ENCODE data around the gene GNG12. TPM values are rescaled to one million over a fixed set of nuclear protein-coding genes. Genes with fewer than 3 reads are reported as not detected.

Gene GNG12
- polyA plus RNA-seq, 1 donor from 2014 or later: not detected

- Mint-ChIP-seq H3K36me3 (no peaks in the 10 kb centered on the region), H3K27me3 (peaks cover 2% of the 10 kb centered on the region), H3K4me1 (no peaks in the 10 kb centered on the region), H3K27ac (no peak overlapping the region), H3K4me3 (no peak overlapping the region), H3K9me3 (peaks cover 0 to 2% (median 0%) of the 10 kb centered on the region in 3 donors)
Measured at GRCh38 chr1:67791261-67791660, 42.0 kb downstream of the GNG12 start.

DNA sequence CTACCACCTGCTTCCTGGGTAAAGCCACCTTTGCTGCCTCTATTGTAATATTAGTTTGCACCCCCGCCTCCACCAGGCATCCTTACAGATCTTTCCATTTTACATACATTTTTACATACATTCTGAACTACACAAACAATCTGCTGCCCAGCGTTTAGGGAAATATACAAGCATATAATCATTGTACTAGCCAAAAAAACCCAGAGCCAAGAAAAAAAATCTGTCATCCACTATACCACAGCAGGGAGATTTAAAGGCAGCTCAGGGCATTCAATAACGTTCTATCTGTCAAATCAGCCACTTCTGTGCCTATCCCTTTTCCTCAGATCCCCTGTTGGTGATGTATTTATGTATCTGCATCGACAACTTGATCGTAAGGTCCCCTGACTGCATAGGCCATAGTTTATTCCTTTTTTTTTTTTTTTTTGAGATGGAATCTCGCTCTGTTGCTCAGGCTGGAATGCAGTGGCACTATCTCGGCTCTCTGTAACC is 43.0 kb downstream of the GNG12 start:
- H3K4me1 Mint-ChIP-seq: no peaks in the 10 kb centered on the region
- H3K27ac Mint-ChIP-seq: no peak overlapping the region
- no peaks in the 10 kb centered on the region for H3K36me3 Mint-ChIP-seq
- H3K27me3 Mint-ChIP-seq: peaks cover 2% of the 10 kb centered on the region
- no peak overlapping the region for H3K4me3 Mint-ChIP-seq
- peaks cover 0 to 2% (median 0%) of the 10 kb centered on the region in 3 donors for H3K9me3 Mint-ChIP-seq

DNA sequence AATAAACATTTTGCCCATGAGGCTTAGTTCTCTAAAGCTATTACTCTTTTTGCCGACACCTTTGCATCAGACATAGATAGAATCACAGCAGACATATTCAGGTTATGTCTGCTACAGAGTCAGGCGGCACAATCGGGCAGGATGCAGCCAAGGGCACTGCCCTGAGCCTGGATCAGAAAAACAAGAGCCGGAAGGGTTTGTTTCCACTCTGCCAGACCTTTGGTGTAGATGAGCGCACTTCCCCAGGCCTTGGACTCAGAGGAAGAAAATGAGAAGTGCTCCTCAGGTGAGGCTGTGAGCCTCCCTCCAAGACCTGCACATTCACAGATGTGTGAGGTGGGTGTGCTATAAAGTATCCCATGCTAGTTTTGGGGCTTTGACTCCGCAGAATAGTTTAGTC is 43.7 kb downstream of the GNG12 start:
- H3K9me3 Mint-ChIP-seq: no peaks in the 10 kb centered on the region
- no peak overlapping the region for H3K27ac Mint-ChIP-seq
- no peaks in the 10 kb centered on the region for H3K36me3 Mint-ChIP-seq
- H3K4me3 Mint-ChIP-seq: no peak overlapping the region
- no peaks in the 10 kb centered on the region for H3K4me1 Mint-ChIP-seq
- peaks cover 2% of the 10 kb centered on the region for H3K27me3 Mint-ChIP-seq

DNA sequence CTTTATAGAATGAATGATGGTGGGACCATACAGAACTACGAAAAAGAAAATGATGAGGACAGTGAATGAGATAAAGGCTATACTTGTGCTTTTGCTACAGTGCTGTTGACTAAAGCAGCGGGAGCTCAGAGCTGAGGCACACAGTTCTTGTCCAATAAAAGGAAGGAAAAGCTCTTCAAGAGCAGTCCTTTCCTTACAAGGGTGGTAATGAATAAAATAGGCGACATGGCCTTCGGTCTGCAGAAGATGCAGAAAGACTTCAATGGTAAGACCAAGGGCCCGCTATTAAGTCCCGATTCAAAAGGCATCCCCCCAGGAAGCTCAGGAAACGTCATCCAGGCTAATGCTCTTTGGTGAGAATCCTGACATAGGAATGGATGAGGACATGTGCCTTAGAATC is 44.4 kb downstream of the GNG12 start:
- H3K27me3 Mint-ChIP-seq: peaks cover 2% of the 10 kb centered on the region
- no peaks in the 10 kb centered on the region for H3K9me3 Mint-ChIP-seq
- H3K36me3 Mint-ChIP-seq: no peaks in the 10 kb centered on the region
- no peaks in the 10 kb centered on the region for H3K4me1 Mint-ChIP-seq
- no peak overlapping the region for H3K27ac Mint-ChIP-seq
- no peak overlapping the region for H3K4me3 Mint-ChIP-seq

GRCh38 chr1:67788238-67788790 is 45.0 kb downstream of the GNG12 start:
- no peaks in the 10 kb centered on the region for H3K4me1 Mint-ChIP-seq

GRCh38 chr1:67787746-67788145 is 45.5 kb downstream of the GNG12 start:
- Mint-ChIP-seq H3K9me3 (no peaks in the 10 kb centered on the region), H3K4me3 (no peak overlapping the region), H3K27ac (no peak overlapping the region), H3K36me3 (no peaks in the 10 kb centered on the region), H3K4me1 (no peaks in the 10 kb centered on the region), H3K27me3 (no peaks in the 10 kb centered on the region)

More at GRCh38 chr1:67788238-67788790, 45.0 kb downstream of the GNG12 start:
- H3K27me3 Mint-ChIP-seq: no peaks in the 10 kb centered on the region
- no peak overlapping the region for H3K4me3 Mint-ChIP-seq
- H3K9me3 Mint-ChIP-seq: no peaks in the 10 kb centered on the region
- H3K27ac Mint-ChIP-seq: no peak overlapping the region
- H3K36me3 Mint-ChIP-seq: no peaks in the 10 kb centered on the region

DNA sequence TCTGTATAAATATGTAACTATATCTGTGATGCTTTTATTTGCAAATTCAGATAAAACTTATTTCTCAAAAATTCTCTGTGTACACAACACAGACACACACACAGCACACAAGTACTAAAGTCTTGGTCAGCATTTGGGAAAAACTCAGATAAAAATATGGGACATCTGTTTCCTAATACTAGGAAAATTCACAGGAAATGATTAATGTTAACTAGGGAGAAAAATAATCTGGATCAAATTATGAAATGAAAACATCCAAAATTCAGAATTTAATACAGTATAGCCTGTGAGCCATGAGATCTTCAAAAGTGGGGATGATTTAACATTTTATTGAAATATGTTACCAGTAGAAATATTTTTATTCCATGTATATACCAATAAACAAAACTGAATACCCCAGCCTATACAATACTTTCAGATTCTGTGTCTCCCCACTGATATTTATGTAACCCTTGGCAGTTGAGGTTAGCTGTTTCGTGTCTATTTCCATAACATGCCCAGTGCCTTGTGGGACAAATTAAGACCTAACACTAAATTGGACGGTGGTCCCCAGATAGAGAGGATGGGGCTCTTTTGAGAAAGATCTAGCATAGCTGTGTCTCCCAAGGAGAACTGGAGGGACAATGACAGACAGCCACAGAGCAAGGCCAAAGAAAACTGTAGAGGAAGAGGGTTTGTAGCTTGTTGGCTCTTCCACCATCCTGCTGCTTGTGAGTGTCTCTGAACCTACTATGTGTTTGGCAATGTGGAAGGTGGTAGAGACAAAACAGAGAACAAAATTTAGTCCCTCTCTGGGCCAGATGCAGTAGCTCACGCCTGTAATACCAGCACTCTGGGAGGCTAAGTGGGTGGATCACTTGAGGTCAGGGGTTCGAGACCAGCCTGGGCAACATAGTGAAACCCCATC is 47.2 kb downstream of the GNG12 start:
- Mint-ChIP-seq H3K9me3 (no peaks in the 10 kb centered on the region), H3K36me3 (no peaks in the 10 kb centered on the region), H3K27ac (no peak overlapping the region), H3K4me3 (no peak overlapping the region), H3K4me1 (no peaks in the 10 kb centered on the region), H3K27me3 (peaks cover 2% of the 10 kb centered on the region)

DNA sequence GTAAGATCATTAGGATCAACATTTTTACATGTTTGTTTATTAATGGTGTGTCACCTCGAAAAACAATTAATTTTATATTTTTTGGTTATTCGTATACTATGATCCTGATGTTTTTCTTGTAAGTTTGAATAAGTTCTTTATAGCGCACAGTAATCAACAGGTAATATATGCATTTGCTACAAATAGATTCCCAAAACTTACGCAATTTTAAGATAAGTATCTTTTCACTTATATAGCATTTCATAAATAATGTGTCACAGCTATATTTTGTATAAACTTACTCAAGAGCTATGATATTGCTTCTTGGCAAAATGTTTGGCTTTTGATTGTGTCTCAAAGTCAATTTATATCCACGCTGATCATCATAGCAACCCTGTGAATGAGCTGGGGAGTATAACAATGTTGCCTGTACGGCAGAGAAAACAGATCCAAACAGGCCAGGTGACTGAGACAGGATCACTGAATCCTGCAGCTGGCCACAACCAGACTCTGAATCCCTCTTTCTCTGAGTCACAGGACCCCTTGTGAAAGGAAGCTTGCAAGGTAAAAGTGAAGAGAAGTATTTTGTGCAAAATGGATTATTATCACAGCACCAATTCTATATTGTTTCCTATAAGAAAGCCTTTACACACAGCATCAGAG is 48.6 kb downstream of the GNG12 start:
- Mint-ChIP-seq H3K27me3 (peaks cover 2% of the 10 kb centered on the region), H3K4me1 (no peaks in the 10 kb centered on the region), H3K4me3 (no peak overlapping the region), H3K9me3 (no peaks in the 10 kb centered on the region), H3K36me3 (no peaks in the 10 kb centered on the region), H3K27ac (no peak overlapping the region)

- Mint-ChIP-seq H3K9me3 (no peaks in the 10 kb centered on the region), H3K4me3 (no peak overlapping the region), H3K27me3 (peaks cover 4% of the 10 kb centered on the region), H3K36me3 (no peaks in the 10 kb centered on the region), H3K27ac (no peak overlapping the region), H3K4me1 (no peaks in the 10 kb centered on the region)
Measured at GRCh38 chr1:67780637-67781036, 52.6 kb downstream of the GNG12 start.

DNA sequence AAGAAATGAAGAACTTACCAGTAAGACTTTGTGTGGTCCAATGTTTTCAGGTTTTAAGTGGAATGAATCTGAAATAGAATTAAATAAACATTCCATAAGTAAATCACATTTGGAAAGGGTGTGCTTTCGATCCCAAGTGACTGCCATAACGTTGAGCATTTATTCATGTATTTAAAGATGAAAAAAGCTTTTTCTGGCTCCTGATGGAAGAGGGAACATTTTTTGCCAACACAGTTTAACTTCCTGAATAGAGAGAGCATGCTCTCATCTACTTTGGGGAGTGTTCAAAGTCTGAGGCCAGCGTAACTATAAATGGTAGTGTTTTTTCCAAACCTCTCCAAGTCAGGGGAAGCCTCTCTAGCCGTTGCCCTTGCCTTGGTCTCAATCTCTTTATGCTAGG is 55.8 kb downstream of the GNG12 start:
- H3K27me3 Mint-ChIP-seq: peaks cover 11% of the 10 kb centered on the region

DNA sequence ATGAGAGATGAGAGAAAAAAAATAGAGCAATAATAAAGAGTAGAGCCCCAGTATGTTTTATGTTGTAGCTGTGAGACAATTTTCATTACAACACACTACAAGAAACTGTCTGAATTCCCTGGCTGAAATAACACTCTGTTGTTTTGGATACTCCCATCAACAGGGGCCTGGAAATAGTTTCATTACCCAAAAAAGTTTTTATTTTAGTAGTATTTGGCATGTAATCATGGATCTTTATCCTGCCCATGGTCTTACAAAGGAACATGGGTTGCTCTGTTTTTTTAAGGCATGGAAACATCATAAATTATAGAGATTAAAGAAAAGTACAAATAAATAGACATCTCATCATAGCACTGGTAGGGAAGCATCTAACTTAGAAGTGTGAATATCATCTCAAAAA is 56.3 kb downstream of the GNG12 start:
- H3K4me3 Mint-ChIP-seq: no peak overlapping the region
- H3K27me3 Mint-ChIP-seq: peaks cover 9% of the 10 kb centered on the region
- H3K4me1 Mint-ChIP-seq: no peaks in the 10 kb centered on the region
- no peaks in the 10 kb centered on the region for H3K36me3 Mint-ChIP-seq
- H3K27ac Mint-ChIP-seq: no peak overlapping the region
- no peaks in the 10 kb centered on the region for H3K9me3 Mint-ChIP-seq

More for the DNA sequence above, 55.8 kb downstream of the GNG12 start:
- H3K27ac Mint-ChIP-seq: no peak overlapping the region
- H3K36me3 Mint-ChIP-seq: no peaks in the 10 kb centered on the region
- H3K4me3 Mint-ChIP-seq: no peak overlapping the region
- no peaks in the 10 kb centered on the region for H3K4me1 Mint-ChIP-seq
- H3K9me3 Mint-ChIP-seq: no peaks in the 10 kb centered on the region

- H3K27me3 Mint-ChIP-seq: peaks cover 14% of the 10 kb centered on the region
- H3K27ac Mint-ChIP-seq: no peak overlapping the region
- no peaks in the 10 kb centered on the region for H3K36me3 Mint-ChIP-seq
- no peak overlapping the region for H3K4me3 Mint-ChIP-seq
- H3K9me3 Mint-ChIP-seq: no peaks in the 10 kb centered on the region
- H3K4me1 Mint-ChIP-seq: no peaks in the 10 kb centered on the region
Measured at GRCh38 chr1:67773462-67773861, 59.8 kb downstream of the GNG12 start.

DNA sequence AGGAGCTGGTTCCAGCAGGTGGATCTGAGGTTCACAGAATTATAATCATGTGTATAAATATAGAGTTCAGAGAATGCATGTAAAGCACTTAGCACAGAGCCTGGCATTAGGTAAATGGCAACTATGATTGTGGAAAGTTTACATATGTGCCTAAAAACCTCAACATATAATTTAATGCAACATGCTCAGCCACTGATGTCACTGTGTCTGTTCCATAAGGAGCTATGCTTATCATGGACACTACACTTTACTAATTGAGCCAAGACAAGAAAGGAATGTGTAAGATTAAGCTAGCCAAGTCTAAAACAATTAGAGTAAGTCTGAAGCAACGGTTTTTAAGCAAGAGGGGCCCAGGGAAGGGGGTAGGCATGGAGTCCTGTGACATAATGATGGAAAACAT is 61.5 kb downstream of the GNG12 start:
- Mint-ChIP-seq H3K27me3 (peaks cover 14% of the 10 kb centered on the region), H3K9me3 (no peaks in the 10 kb centered on the region), H3K4me3 (no peak overlapping the region), H3K27ac (no peak overlapping the region), H3K4me1 (no peaks in the 10 kb centered on the region), H3K36me3 (no peaks in the 10 kb centered on the region)

- no peak overlapping the region for H3K4me3 Mint-ChIP-seq
- peak overlapping the region in 1 of 3 donors; percentile 17 for H3K27ac Mint-ChIP-seq
- H3K9me3 Mint-ChIP-seq: no peaks in the 10 kb centered on the region
- H3K4me1 Mint-ChIP-seq: peaks cover 0 to 2% (median 0%) of the 10 kb centered on the region in 3 donors
- H3K36me3 Mint-ChIP-seq: no peaks in the 10 kb centered on the region
- peaks cover 18% of the 10 kb centered on the region for H3K27me3 Mint-ChIP-seq
Measured at GRCh38 chr1:67771152-67771551, 62.1 kb downstream of the GNG12 start.

GRCh38 chr1:67769633-67770256 is 63.5 kb downstream of the GNG12 start:
- H3K36me3 Mint-ChIP-seq: no peaks in the 10 kb centered on the region
- no peak overlapping the region for H3K4me3 Mint-ChIP-seq
- H3K9me3 Mint-ChIP-seq: no peaks in the 10 kb centered on the region
- H3K27ac Mint-ChIP-seq: no peak overlapping the region
- peaks cover 0 to 4% (median 0%) of the 10 kb centered on the region in 3 donors for H3K4me1 Mint-ChIP-seq
- H3K27me3 Mint-ChIP-seq: peaks cover 19% of the 10 kb centered on the region

All from IgD-negative memory B cell (primary cell).